K562 (cell line): ENCODE measurements around the gene FRAT1.

Experiments
- CTCF ChIP-seq, 3 experiments: IDR thresholded peaks in 2 of 3; conservative IDR thresholded peaks in 1 of 3; 2 replicates each; pipeline ENCODE4 v1.5.1; 2011 to 2012; ENCODE audit warnings: low read length in 3 of 3, mild to moderate bottlenecking in 3 of 3, control low read depth in 2 of 3, improper control_type of control experiment in 1 of 3, inconsistent platforms in 1 of 3, low read depth in 1 of 3, mixed read lengths in 1 of 3, moderate library complexity in 1 of 3; ENCODE audit not compliant: insufficient read depth in 2 of 3
- ETV5 ChIP-seq: sonication (generic); formaldehyde crosslinking; IDR thresholded peaks from 2 replicates; pipeline ENCODE4 v1.4.0; 2020; ENCODE audit warnings: low read depth, mild to moderate bottlenecking, missing genetic modification reagents
- MLX ChIP-seq, 2 experiments: fragments of 450-650 bp in 1 of 2; sonication (generic) in 1 of 2; formaldehyde crosslinking; conservative IDR thresholded peaks; 2 replicates each; pipeline versions ENCODE4 v1.4.0 to v1.8.1; 2020 to 2022; ENCODE audit warnings: mild to moderate bottlenecking in 1 of 2, missing genetic modification reagents in 1 of 2
- NR4A1 ChIP-seq, 2 experiments: fragments of 250-450 bp in 1 of 2; fragments of 450-650 bp in 1 of 2; sonication (Bioruptor Pico) in 1 of 2; IDR thresholded peaks; 2 replicates each; pipeline versions ENCODE4 v1.4.0 to v1.6.1; 2016 to 2020; ENCODE audit warnings: mild to moderate bottlenecking in 2 of 2, missing compliant biosample characterization in 1 of 2, missing genetic modification characterization in 1 of 2, moderate library complexity in 1 of 2
- POLR2AphosphoS5 ChIP-seq: IDR thresholded peaks from 2 replicates; pipeline ENCODE4 v1.6.1; 2011; ENCODE audit warnings: mild to moderate bottlenecking, low read depth, low read length, moderate library complexity; ENCODE audit not compliant: control insufficient read depth, insufficient read depth
- TCF7 ChIP-seq: sonication (generic); IDR thresholded peaks from 2 replicates; pipeline ENCODE4 v1.6.1; 2016; ENCODE audit warnings: antibody characterized with exemption, borderline replicate concordance
- ZNF239 ChIP-seq: fragments of 250-450 bp; sonication (Bioruptor Pico); IDR thresholded peaks from 2 replicates; pipeline ENCODE4 v1.4.0; 2020; ENCODE audit warnings: mild to moderate bottlenecking
- ZNF263 ChIP-seq: sonication (generic); formaldehyde crosslinking; IDR thresholded peaks from 2 replicates; pipeline ENCODE4 v1.8.0; 2022; ENCODE audit warnings: mild to moderate bottlenecking, missing genetic modification reagents, borderline replicate concordance
- ZNF280B ChIP-seq: fragments of 250-450 bp; sonication (Bioruptor Pico); IDR thresholded peaks from 2 replicates; pipeline ENCODE4 v1.5.1; 2021; ENCODE audit warnings: mild to moderate bottlenecking

- no peak for TF ChIP-seq POLR2AphosphoS5
- TF ChIP-seq TCF7: no peak
- TF ChIP-seq ZNF280B (CRISPR knock-in tag): no peak
- TF ChIP-seq NR4A1 (CRISPR knock-in tag; IDR thresholded peaks at IDR 0.05): no peak
- TF ChIP-seq NR4A1 (tag; IDR thresholded peaks at IDR 0.05): no peak
- no peak for TF ChIP-seq ZNF239 (CRISPR knock-in tag)
- no peak for TF ChIP-seq MLX (CRISPR knock-in tag; conservative IDR thresholded peaks at IDR 0.05)
- no peak for TF ChIP-seq CTCF (IDR thresholded peaks at IDR 0.05 in 2 of 3, conservative IDR thresholded peaks at IDR 0.05 in 1 of 3; ENCODE audit: insufficient read depth in 2 of 3, low read depth in 1 of 3, low read length in 3 of 3)
- no peak for TF ChIP-seq ZNF263 (CRISPR knock-in tag)
- no peak for TF ChIP-seq ETV5 (CRISPR knock-in tag)
Measured at GRCh38 chr10:97314671-97315070, 4.4 kb upstream of the FRAT1 start.
